Activated CD4-positive, alpha-beta T cell treated with anti-CD3 and anti-CD28 coated beads, Interleukin-2, amount 10 ng/mL, durations not matched to agents 7 days and 5 days (primary cell): ENCODE measurements around the gene TMEM242. TPM values are rescaled to one million over a fixed set of nuclear protein-coding genes. Genes with fewer than 3 reads are reported as not detected.
"Not testable (repeated sequence)": the region's sequence is repeated elsewhere in the genome, so short reads cannot be mapped to it uniquely, and the experiment has no call there.

Source experiments
- CTCF ChIA-PET: fragments of 350-600 bp; sonication (Branson Sonifier 250); formaldehyde crosslinking; loops from one replicate; lab custom pipeline; 2021; ENCODE audit warnings: antibody characterized with exemption; lab: Charles Lee
- POLR2A ChIA-PET: fragments of 350-600 bp; sonication (Branson Sonifier 250); formaldehyde crosslinking; loops from one replicate; lab custom pipeline; 2021; ENCODE audit warnings: antibody characterized with exemption; lab: Charles Lee
- DNase-seq: peaks from one replicate; pipeline ENCODE4 v3.0.0-alpha.2; 2020
- H3K27ac Mint-ChIP-seq: one replicate; pipeline ENCODE4 v1.8.0; 2021; ENCODE audit warnings: mild to moderate bottlenecking, moderate library complexity, mixed read lengths
- H3K27me3 Mint-ChIP-seq: one replicate; pipeline ENCODE4 v1.8.0; 2021; ENCODE audit warnings: mixed read lengths
- H3K36me3 Mint-ChIP-seq: one replicate; pipeline ENCODE4 v1.8.0; 2021; ENCODE audit warnings: low read depth, mixed read lengths
- H3K4me1 Mint-ChIP-seq: one replicate; pipeline ENCODE4 v1.8.0; 2021; ENCODE audit warnings: mixed read lengths
- H3K4me3 Mint-ChIP-seq: one replicate; pipeline ENCODE4 v1.8.0; 2021; ENCODE audit warnings: mild to moderate bottlenecking, moderate library complexity, mixed read lengths
- H3K9me3 Mint-ChIP-seq: one replicate; pipeline ENCODE4 v1.8.0; 2021; ENCODE audit warnings: mixed read lengths
- total RNA-seq, 2 experiments: library from RNA; stranded (reverse); gene quantifications; one replicate each; pipeline ENCODE4 v1.2.3, GENCODE V29; 2021

The TMEM242 gene
- total RNA-seq, 2 experiments from 2014 or later = 7.9 to 9.0 TPM

DNA sequence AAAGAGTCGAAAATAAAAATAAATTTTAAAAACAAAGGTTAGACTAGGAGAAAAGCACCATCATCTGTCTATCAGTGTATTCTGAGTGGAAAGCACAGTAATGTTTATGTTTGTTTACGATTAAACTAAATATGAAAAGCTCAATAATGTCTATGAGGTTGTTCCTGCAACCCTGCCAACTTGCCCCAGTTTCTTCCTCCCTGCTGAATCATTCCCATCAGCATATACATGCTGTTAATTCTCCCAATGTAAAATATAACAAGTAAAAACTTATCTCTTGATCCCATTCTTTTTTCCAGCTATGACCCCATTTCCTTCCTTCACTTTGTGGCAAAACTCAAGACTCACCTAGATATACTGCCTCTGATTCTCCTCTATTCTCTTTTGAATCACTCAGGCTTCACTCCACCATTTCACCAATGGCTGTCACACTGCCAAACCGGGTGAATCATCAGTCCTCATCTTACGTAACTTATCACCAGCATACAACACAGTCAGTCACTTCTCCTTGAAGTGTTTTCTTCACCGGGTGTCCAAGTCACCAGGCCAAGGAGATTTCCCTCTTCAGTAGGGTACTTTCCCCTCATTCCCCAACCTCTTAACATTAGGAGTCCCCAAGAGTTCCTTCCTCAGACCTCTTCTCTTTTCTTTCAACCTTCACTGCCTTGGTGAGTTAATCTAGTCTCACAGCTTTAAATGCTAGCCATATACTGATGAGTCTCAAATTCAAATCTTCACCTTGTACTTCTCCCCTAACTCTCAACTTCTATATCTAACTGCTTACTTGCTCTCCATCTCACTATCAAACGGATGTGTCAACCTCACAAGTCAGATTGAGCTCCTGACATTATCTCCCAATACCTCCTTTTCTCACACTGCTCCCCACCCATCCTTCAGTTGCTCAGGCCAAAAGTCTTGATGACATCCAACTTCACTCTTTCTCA, 6.2 kb downstream of the TMEM242 start:
- CTCF ChIA-PET = interaction anchor here (1.1 kb wide), 1 partner anchor 12 kb away, joined by 3 read pairs; no protein-coding TSS in a partner anchor
- Mint-ChIP-seq H3K27ac (no peak overlapping the region), H3K36me3 (peaks cover 26% of the 10 kb centered on the region), H3K27me3 (no peaks in the 10 kb centered on the region), H3K4me3 (no peak overlapping the region), H3K9me3 (no peaks in the 10 kb centered on the region), H3K4me1 (peaks cover 16% of the 10 kb centered on the region)
- no peak for DNase-seq
- POLR2A ChIA-PET = no interaction called here

DNA sequence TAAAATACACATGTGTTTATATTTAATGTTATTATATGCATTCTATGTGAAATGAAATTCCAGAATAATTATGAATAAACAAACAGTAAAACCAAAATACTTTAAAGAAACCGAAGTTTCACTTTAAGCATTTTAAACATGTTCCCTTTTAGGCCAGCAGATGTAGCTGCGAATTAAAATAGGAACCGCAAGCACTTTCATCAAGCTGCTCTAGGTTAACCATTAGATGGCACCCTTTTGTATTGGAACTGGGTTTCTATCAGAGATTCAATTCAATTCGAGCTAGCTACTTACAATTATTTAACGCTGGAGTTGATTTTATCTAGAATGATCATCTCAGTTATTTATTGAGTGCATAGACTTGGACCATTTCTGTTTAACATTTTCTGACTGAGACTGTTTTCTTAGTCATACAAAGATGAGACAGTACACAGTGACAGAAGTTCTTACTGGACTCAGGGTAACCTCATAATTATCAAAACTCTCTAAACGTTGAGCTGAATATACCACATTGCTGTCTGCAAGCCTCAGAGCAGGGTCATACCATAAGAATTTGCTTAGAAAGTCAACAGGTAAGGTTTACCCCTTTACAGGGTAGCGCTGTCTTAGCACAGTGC, 8.5 kb downstream of the TMEM242 start:
- CTCF ChIA-PET = interaction anchor here (0.6 to 1.8 kb wide), 13 partner anchors 9 to 667 kb away, joined by 3 to 14 read pairs (median 3); partner anchors contain the start of genes SYNJ2 and TMEM242
- Mint-ChIP-seq H3K9me3 (no peaks in the 10 kb centered on the region), H3K27me3 (no peaks in the 10 kb centered on the region), H3K27ac (no peak overlapping the region), H3K4me1 (peaks cover 9% of the 10 kb centered on the region), H3K4me3 (no peak overlapping the region), H3K36me3 (peaks cover 25% of the 10 kb centered on the region)
- DNase-seq = peak; percentile 58
- POLR2A ChIA-PET = no interaction called here

DNA sequence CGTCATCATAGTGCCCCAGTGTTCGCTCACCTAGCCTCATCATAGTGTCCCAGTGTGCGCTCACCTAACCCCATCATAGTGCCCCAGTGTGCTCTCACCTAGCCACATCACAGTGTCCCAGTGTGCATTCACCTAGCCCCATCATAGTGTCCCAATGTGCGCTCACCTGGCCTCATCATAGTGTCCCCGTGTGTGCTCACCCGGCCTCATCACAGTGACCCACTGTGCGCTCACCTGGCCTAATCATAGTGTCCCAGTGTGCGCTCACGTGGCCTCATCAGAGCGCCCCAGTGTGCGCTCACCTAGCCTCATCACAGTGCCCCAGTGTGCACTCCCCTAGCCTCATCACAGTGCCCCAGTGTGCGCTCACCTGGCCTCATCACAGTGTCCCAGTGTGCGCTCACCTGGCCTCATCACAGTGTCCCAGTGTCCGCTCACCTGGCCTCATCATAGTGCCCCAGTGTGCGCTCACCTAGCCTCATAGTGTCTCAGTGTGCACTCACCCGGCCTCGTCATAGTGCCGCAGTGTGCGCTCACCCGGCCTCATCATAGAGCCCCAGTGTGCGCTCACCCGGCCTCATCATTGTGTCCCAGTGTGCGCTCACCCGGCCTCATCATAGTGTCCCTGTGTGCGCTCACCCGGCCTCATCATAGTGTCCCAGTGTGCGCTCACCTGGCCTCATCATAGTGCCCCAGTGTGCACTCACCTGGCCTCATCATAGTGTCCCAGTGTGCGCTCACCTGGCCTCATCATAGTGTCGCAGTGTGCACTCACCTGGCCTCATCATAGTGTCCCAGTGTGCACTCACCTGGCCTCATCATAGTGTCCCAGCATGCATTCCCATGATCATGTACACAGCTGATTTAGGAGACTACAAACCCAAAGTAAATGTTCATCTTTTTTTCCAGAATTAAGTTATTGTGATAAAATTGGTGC, 9.5 kb downstream of the TMEM242 start:
- H3K27me3 Mint-ChIP-seq = no peaks in the 10 kb centered on the region
- H3K4me1 Mint-ChIP-seq = peaks cover 9% of the 10 kb centered on the region
- no peak for DNase-seq
- ChIA-PET CTCF (interaction anchor here (1.0 to 1.8 kb wide), 8 partner anchors 10 to 668 kb away, joined by 3 to 14 read pairs (median 4); partner anchors contain the start of genes SYNJ2 and TMEM242), POLR2A (no interaction called here)
- H3K36me3 Mint-ChIP-seq = peaks cover 20% of the 10 kb centered on the region
- no peak overlapping the region for H3K27ac Mint-ChIP-seq
- H3K9me3 Mint-ChIP-seq = no peaks in the 10 kb centered on the region
- H3K4me3 Mint-ChIP-seq = no peak overlapping the region

DNA sequence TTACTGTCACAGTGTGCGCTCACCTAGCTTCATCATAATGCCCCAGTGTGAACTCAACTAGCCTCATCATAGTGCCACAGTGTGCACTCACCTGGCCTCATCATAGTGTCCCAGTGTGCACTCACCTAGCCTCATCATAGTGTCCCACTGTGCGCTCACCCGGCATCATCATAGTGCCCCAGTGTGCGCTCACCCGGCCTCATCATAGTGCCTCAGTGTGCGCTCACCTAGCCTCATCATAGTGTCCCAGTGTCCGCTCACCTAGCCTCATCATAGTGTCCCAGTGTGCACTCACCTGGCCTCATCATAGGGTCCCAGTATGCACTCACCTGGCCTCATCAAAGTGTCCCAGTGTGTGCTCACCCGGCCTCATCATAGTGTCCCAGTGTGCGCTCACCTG, 10.6 kb downstream of the TMEM242 start:
- ChIA-PET POLR2A (no interaction called here), CTCF (no interaction called here)
- no peak for DNase-seq
- Mint-ChIP-seq H3K4me1 (peaks cover 9% of the 10 kb centered on the region), H3K9me3 (no peaks in the 10 kb centered on the region), H3K36me3 (peaks cover 16% of the 10 kb centered on the region), H3K27ac (no peak overlapping the region), H3K4me3 (no peak overlapping the region), H3K27me3 (no peaks in the 10 kb centered on the region)

DNA sequence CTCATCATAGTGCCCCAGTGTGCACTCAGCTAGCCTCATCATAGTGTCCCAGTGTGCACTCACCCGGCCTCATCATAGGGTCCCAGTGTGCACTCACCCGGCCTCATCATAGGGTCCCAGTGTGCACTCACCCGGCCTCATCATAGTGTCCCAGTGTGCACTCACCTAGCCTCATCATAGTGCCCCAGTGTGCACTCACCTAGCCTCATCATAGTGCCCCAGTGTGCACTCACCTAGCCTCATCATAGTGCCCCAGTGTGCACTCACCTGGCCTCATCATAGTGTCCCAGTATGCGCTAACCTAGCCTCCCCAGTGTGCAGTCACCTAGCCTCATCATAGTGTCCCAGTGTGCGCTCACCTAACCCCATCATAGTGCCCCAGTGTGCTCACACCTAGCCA, 12.6 kb downstream of the TMEM242 start:
- H3K36me3 Mint-ChIP-seq, H3K9me3 Mint-ChIP-seq, DNase-seq, H3K27me3 Mint-ChIP-seq, CTCF ChIA-PET, POLR2A ChIA-PET, H3K4me3 Mint-ChIP-seq, H3K4me1 Mint-ChIP-seq, H3K27ac Mint-ChIP-seq: not testable (repeated sequence)

DNA sequence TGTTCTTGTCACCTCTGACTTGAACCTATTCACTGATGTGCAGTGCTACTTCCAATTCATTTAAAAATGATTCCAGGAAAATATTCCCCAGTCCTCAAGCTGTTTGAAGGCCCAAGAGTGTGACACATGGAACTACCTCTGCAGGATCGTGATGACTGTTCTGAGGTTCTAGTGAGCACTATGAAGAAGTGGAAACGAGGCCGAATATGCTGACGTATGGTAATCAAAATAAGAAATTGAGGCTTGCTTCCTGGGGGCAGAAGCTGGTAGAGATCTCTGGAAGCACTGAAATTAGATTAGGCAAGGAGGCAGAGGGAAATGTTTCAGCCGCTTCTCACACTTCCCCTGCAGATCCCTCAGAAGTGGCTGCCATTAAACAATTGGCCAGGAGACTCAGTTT, 15.7 kb downstream of the TMEM242 start:
- Mint-ChIP-seq H3K27me3 (no peaks in the 10 kb centered on the region), H3K27ac (no peak overlapping the region), H3K4me3 (no peak overlapping the region), H3K4me1 (peaks cover 5% of the 10 kb centered on the region), H3K36me3 (peaks cover 4% of the 10 kb centered on the region), H3K9me3 (no peaks in the 10 kb centered on the region)
- ChIA-PET POLR2A (no interaction called here), CTCF (no interaction called here)
- DNase-seq = no peak

DNA sequence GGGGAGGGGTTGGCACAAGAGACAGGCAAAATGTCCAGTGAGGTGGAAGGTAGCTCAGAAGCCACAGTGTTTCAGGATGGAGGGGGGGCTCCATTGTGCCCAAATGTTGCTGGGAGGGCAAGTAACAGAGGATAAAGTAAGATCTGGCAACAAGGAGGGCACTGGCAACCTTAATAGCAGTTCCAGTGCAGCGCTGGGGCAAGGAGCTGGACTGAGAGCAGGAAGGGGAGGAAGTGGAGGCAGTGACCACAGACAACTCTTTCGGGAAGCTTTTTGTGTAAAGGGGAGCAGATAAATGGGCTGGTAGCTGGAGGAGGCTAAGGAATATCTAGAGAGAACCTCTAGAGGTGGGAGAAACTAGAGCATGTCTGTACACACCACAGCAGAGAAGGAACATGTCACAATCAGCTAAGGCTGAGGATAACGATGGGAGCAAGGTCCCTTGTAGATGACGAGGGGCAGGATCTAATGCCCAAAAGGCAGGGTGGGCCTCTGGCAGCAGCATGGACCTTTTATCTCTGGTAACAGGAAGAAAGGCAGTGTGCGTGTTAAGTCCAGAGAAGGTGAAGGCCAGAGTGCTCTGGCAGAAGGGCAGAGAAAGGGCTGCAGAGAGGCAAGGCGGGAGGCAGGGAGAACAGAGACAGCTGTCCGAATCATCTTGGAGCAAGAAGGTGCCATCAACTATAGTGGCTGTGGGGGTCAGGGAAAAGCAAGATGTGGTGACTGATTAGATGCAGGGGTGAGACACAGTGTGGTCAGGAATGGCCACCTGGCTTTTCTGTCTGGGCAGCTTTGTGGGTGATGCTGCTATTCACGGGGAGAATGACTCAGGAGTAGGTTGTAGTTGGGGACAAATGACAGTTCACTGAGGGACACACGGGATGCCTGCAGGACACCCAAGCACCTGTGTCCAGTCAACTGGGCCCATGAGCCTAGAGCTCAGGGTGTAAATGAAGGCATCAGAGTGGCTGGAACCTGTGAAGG, 17.4 kb downstream of the TMEM242 start:
- no peaks in the 10 kb centered on the region for H3K9me3 Mint-ChIP-seq
- DNase-seq = no peak
- ChIA-PET POLR2A (no interaction called here), CTCF (interaction anchor here (1.7 kb wide), 1 partner anchor 70 kb away, joined by 3 read pairs; no protein-coding TSS in a partner anchor)
- H3K4me3 Mint-ChIP-seq = no peak overlapping the region
- no peak overlapping the region for H3K27ac Mint-ChIP-seq
- H3K27me3 Mint-ChIP-seq = no peaks in the 10 kb centered on the region
- H3K4me1 Mint-ChIP-seq = peaks cover 7% of the 10 kb centered on the region
- H3K36me3 Mint-ChIP-seq = peaks cover 4% of the 10 kb centered on the region

DNA sequence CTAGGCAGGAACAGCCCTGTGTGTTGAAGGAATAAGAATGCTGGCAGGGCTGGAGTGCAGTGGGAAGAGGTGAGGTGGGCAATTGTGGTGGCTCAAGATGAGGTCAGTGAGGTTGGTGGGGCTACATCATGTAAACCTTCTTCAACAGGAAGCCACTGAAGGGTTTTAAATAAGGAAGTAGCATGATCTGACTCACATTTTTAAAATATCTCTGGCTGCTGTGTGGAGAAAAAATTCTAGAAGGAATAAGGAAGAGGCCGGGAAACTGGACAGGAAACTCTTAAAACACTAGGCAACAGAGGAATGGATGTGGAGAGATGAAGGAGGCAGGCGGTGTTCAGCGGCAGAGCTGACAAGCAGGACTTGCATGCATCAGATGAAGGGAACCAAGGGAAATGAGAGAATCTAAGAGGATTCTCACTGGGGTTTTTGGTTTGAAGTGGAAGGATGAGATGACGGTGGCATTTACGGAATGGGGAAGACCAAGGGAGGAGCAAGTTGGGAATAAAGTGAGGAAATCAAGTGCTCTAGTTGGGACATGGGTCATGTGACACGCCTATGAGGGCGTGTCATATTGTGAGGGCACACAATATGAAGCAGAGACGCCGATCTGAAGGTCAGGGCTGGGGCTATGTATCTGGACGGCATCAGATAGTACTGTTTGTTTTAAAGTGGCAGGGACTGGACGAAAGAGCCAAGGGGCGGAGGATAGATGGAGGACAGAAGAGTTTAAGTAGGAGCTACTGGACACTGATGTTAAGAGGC, 18.2 kb downstream of the TMEM242 start:
- CTCF ChIA-PET = no interaction called here
- POLR2A ChIA-PET = no interaction called here
- Mint-ChIP-seq H3K9me3 (no peaks in the 10 kb centered on the region), H3K36me3 (no peaks in the 10 kb centered on the region), H3K4me3 (no peak overlapping the region), H3K27me3 (no peaks in the 10 kb centered on the region), H3K4me1 (peaks cover 7% of the 10 kb centered on the region), H3K27ac (no peak overlapping the region)
- no peak for DNase-seq

DNA sequence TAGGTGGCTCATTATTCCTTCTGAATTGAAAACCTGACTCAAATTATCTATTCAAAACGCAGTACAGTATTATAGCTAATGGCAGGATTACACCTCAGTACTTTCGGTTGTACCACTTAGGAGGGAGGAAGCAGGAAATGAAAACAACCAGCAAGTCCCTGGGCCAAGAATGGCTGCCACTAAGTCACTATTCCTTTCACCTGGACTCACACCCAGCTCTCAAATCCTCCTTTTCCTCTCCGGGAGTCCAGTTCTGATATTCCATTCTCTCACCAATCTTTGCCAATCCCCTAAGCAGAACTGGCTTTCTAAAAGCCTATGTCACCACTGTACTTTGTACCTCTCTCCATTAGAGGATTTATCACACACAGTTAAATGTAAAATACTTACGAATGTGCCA, 20.6 kb downstream of the TMEM242 start:
- CTCF ChIA-PET = interaction anchor here (0.6 to 2.2 kb wide), 4 partner anchors 14 to 952 kb away, joined by 3 to 5 read pairs (median 4); no protein-coding TSS in a partner anchor
- Mint-ChIP-seq H3K4me3 (no peak overlapping the region), H3K9me3 (no peaks in the 10 kb centered on the region), H3K27ac (no peak overlapping the region), H3K27me3 (no peaks in the 10 kb centered on the region), H3K4me1 (peaks cover 7% of the 10 kb centered on the region), H3K36me3 (peaks cover 8% of the 10 kb centered on the region)
- DNase-seq = no peak
- POLR2A ChIA-PET = no interaction called here

DNA sequence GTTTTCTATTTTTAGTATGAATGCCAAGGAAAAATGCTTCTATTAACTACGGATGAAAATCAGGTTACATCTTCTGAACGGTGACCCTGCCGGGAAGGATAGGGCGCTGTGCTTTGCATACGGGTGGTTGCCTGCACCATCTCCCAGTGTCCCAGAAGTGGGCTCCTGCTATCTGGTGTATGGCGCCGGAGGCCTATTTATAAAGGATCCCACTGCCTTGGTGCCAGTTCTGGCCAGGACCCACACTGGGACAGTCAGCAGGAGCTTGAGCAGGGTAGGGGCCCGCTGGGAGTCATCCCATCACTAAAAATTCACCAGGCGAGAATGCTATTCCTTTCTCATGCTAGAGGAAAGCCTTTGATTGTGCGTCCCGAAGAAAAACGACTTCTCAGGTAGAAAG, 22.9 kb downstream of the TMEM242 start:
- no peak for DNase-seq
- ChIA-PET CTCF (interaction anchor here (0.5 to 0.6 kb wide), 4 partner anchors 29 to 598 kb away, joined by 3 to 5 read pairs (median 4); no protein-coding TSS in a partner anchor), POLR2A (no interaction called here)
- Mint-ChIP-seq H3K36me3 (peaks cover 8% of the 10 kb centered on the region), H3K9me3 (no peaks in the 10 kb centered on the region), H3K27me3 (no peaks in the 10 kb centered on the region), H3K4me3 (no peak overlapping the region), H3K27ac (no peak overlapping the region), H3K4me1 (peaks cover 7% of the 10 kb centered on the region)

DNA sequence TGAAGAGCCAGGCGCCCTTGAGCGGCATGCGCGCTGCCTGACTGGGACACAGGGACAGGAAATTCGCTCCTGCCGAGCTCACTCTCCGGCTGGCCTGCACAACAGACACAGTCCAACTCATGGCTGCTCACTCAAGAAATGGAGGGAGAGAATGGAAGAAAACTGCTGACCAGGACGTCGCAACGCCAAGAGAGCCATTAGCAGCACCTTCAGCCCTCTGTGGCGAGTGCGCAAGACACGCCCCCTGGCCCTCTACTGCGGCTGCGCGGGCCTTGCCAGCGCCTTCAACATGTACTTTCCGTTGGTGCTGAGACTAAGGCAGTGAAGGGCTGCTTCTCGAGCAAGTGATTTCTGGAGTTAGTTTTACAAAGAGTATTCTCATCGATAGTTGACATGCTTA, 23.3 kb downstream of the TMEM242 start:
- POLR2A ChIA-PET = no interaction called here
- no peaks in the 10 kb centered on the region for H3K27me3 Mint-ChIP-seq
- no peak for DNase-seq

More for the DNA sequence above, 23.3 kb downstream of the TMEM242 start:
- CTCF ChIA-PET = interaction anchor here (0.5 to 0.9 kb wide), 2 partner anchors 11 to 197 kb away, joined by 3 to 4 read pairs; no protein-coding TSS in a partner anchor
- H3K4me3 Mint-ChIP-seq = no peak overlapping the region
- H3K27ac Mint-ChIP-seq = no peak overlapping the region
- H3K9me3 Mint-ChIP-seq = no peaks in the 10 kb centered on the region
- peaks cover 7% of the 10 kb centered on the region for H3K4me1 Mint-ChIP-seq
- H3K36me3 Mint-ChIP-seq = peaks cover 8% of the 10 kb centered on the region
